Type B pancreatic cell (in vitro differentiated cells): ENCODE results near the gene VSX1. TPM values are rescaled to one million over a fixed set of nuclear protein-coding genes. Genes with fewer than 3 reads are reported as not detected.

Experiments
- DNase-seq: peaks from one replicate; pipeline ENCODE4 v3.0.0; 2021; ENCODE audit warnings: mixed read lengths; ENCODE audit not compliant: unreplicated experiment; ENCODE audit errors: extremely low spot score
- H3K27ac Mint-ChIP-seq: 2 replicates; pipeline ENCODE4 v1.8.0; 2021; ENCODE audit warnings: mild to moderate bottlenecking, mixed read lengths
- H3K27me3 Mint-ChIP-seq: 2 replicates; pipeline ENCODE4 v1.8.0; 2021; ENCODE audit warnings: mixed read lengths
- H3K36me3 Mint-ChIP-seq: 2 replicates; pipeline ENCODE4 v1.8.0; 2021; ENCODE audit warnings: mixed read lengths
- H3K4me1 Mint-ChIP-seq: one replicate; pipeline ENCODE4 v1.8.0; 2021; ENCODE audit warnings: mixed read lengths; ENCODE audit not compliant: unreplicated experiment
- H3K4me3 Mint-ChIP-seq: 2 replicates; pipeline ENCODE4 v1.8.0; 2021; ENCODE audit warnings: mild to moderate bottlenecking, mixed read lengths
- H3K9me3 Mint-ChIP-seq: 2 replicates; pipeline ENCODE4 v1.8.0; 2021; ENCODE audit warnings: mixed read lengths
- total RNA-seq: library from RNA; stranded (reverse); gene quantifications from 2 replicates; pipeline ENCODE4 v1.2.1, GENCODE V29; 2021; ENCODE audit warnings: low replicate concordance
- TF ChIP-seq, protein P1 (sequence below): fragments of 200-600 bp; sonication (generic); conservative IDR thresholded peaks from 2 replicates; pipeline ENCODE4 v1.5.0; 2021; ENCODE audit warnings: antibody characterized with exemption, mild to moderate bottlenecking

The VSX1 gene
- total RNA-seq, 1 donor from 2014 or later: not detected

DNA sequence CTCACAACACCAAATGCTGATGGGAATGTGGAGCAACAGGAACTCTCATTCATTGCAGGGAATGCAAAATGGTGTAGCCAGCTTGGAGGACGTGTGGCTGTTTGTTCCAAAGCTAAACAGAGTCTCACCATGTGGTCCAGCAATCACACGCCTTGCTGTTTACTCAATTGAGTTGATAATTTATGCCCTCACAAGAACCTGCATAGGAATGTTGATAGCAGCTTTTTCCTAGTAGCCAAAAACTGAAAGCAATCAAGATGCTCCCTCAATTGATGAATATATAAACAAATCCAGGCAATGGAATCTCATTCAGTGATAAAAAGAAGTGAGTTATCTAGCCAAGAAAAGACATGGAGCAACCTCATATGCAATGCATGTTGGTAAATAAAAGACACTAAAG, 15.6 kb upstream of the VSX1 start:
- Mint-ChIP-seq H3K4me1 (no peaks in the 10 kb centered on the region), H3K9me3 (no peaks in the 10 kb centered on the region), H3K4me3 (no peak overlapping the region), H3K27ac (no peak overlapping the region), H3K36me3 (no peaks in the 10 kb centered on the region), H3K27me3 (peaks cover 62% of the 10 kb centered on the region)
- TF ChIP-seq, protein P1, sequence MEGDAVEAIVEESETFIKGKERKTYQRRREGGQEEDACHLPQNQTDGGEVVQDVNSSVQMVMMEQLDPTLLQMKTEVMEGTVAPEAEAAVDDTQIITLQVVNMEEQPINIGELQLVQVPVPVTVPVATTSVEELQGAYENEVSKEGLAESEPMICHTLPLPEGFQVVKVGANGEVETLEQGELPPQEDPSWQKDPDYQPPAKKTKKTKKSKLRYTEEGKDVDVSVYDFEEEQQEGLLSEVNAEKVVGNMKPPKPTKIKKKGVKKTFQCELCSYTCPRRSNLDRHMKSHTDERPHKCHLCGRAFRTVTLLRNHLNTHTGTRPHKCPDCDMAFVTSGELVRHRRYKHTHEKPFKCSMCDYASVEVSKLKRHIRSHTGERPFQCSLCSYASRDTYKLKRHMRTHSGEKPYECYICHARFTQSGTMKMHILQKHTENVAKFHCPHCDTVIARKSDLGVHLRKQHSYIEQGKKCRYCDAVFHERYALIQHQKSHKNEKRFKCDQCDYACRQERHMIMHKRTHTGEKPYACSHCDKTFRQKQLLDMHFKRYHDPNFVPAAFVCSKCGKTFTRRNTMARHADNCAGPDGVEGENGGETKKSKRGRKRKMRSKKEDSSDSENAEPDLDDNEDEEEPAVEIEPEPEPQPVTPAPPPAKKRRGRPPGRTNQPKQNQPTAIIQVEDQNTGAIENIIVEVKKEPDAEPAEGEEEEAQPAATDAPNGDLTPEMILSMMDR: no peak
- no peak for DNase-seq

DNA sequence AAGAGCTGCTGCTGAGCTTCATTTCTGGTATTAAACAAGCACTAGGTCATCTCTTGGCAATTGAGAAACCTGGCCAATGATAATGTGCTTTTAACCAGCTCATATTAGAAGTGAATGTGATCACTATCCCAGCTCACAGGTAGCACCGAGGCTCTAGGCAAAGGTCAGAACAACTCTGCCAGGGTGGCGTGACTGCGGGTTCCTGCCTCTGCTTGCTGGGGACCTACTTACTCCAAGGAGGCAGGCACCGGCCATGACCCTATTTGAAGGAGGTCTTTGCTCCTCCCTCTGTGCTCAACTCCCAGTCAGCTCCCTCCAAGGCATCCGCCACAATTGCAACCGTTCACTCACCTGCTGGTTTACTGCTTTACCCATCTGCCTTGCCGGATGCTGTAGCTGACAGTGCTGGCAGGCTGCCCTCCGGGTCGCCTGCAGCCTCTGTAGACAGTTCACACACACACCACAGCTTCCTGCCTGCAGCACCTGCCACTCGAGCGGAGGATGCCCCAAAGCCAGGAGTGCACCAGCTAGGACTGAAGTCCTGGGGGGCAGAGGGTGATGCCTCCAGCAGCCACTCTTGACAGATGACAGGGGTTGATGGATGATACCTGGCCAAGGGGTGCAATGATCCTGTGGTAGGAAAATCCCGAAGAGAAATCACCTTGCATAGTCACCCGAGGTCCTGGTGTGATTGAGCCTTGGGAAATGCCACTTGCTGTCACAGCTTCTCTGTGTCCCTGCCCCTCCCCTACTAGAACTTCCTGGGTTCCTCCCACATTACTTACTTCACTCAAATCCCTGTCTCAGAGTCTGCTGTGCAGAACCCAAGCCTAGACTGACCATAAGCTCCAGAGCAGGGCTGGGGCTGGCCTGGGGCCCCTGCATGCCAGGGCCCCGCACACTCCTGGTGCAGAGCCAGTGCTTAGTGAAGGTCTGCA, 8.8 kb upstream of the VSX1 start:
- Mint-ChIP-seq H3K27ac (no peak overlapping the region), H3K4me1 (no peaks in the 10 kb centered on the region), H3K27me3 (peaks cover 79% of the 10 kb centered on the region), H3K4me3 (no peak overlapping the region), H3K9me3 (no peaks in the 10 kb centered on the region), H3K36me3 (no peaks in the 10 kb centered on the region)
- no peak for DNase-seq
- TF ChIP-seq, protein P1: no peak

DNA sequence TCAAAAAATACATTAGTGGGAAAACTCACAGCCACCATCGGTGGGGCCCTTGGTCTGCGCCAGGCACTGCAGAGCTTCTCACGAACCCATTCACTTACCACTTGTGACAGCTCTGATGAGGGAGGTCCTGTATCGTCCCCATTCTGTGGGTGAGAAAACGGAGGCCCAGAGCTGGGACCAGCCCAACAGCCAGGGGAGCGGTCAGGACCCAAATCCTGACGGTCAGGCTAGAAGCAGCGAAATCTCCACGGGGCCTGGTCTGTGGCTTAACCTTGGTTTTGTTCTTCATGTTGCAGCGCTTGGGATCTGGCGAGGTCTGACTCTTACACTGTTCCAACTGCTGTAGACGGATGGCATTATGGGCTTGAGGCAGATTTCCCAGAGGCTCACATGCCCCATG, 7.7 kb upstream of the VSX1 start:
- H3K4me3 Mint-ChIP-seq: no peak overlapping the region
- H3K4me1 Mint-ChIP-seq: no peaks in the 10 kb centered on the region
- H3K27ac Mint-ChIP-seq: no peak overlapping the region
- no peaks in the 10 kb centered on the region for H3K9me3 Mint-ChIP-seq
- no peaks in the 10 kb centered on the region for H3K36me3 Mint-ChIP-seq
- TF ChIP-seq, protein P1: no peak
- peaks cover 79% of the 10 kb centered on the region for H3K27me3 Mint-ChIP-seq
- DNase-seq: no peak

DNA sequence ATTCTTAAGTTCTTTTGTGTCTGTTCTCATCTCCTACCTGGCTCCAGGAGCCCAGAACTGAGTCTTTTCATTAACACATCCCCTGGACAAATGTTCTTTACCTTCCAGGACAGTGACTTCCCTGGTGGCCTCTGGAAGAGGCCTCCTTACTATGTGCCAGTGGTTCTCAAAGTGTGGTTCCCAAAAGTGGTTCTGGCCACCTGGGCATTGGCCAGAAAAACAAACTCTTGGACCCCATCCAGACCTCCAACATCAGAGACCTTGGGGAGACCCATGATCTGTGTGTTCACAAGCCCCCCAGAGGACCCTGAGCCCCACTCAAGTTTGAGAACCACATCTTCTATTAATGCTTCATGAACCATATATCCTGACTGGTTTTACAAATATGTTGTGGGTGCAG, 7.2 kb upstream of the VSX1 start:
- Mint-ChIP-seq H3K27ac (no peak overlapping the region), H3K36me3 (no peaks in the 10 kb centered on the region), H3K9me3 (no peaks in the 10 kb centered on the region), H3K4me1 (no peaks in the 10 kb centered on the region), H3K4me3 (no peak overlapping the region), H3K27me3 (peaks cover 83% of the 10 kb centered on the region)
- TF ChIP-seq, protein P1: no peak
- DNase-seq: no peak

DNA sequence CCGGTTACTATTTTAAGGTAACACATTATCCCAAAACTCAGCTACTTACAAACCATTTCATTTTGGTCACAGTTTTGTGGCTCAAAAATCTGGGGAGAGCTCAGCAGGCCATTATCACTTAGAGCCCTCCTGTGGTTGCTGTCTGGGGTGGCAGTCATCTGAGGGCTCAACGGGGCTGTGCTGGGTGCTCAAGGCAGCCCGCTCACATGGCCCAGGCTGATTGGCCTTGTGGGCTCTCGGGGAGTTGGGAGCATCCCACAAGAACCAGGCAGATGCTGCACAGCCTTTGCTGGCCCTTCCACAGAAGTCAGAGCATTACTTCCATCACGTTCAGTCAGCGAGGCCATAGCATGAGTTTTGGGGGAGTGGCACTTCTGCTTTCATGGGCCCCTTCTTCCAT, 6.3 kb upstream of the VSX1 start:
- no peaks in the 10 kb centered on the region for H3K36me3 Mint-ChIP-seq
- peaks cover 88% of the 10 kb centered on the region for H3K27me3 Mint-ChIP-seq
- no peak overlapping the region for H3K4me3 Mint-ChIP-seq
- H3K9me3 Mint-ChIP-seq: no peaks in the 10 kb centered on the region
- TF ChIP-seq, protein P1: no peak
- H3K4me1 Mint-ChIP-seq: peaks cover 7% of the 10 kb centered on the region
- DNase-seq: no peak
- no peak overlapping the region for H3K27ac Mint-ChIP-seq
